H1 (cell line): ENCODE results near the gene SEC16A. TPM values are rescaled to one million over a fixed set of nuclear protein-coding genes. Genes with fewer than 3 reads are reported as not detected.

Experiments
- BRCA1 ChIP-seq: IDR thresholded peaks from 2 replicates; pipeline ENCODE4 v1.6.1; 2012; ENCODE audit warnings: low read depth, low read length, improper control_type of control experiment
- CBX8 ChIP-seq: fragments of 300-800, 300-1000 bp; sonication (generic); IDR thresholded peaks from 2 replicates; pipeline ENCODE4 v1.7.1; 2016; ENCODE audit warnings: low read depth, low read length, borderline replicate concordance
- CHD7 ChIP-seq: fragments of 300-600 bp; sonication (generic); IDR thresholded peaks from 2 replicates; pipeline ENCODE4 v1.7.1; 2012; ENCODE audit warnings: low read length, moderate library complexity, mild to moderate bottlenecking, inconsistent platforms; ENCODE audit not compliant: insufficient replicate concordance
- GABPA ChIP-seq: IDR thresholded peaks from 2 replicates; pipeline ENCODE4 v1.6.1; 2011; ENCODE audit warnings: mild to moderate bottlenecking, low read length, moderate library complexity, borderline replicate concordance; ENCODE audit not compliant: insufficient read depth
- JUND ChIP-seq: IDR thresholded peaks from 2 replicates; pipeline ENCODE4 v1.6.1; 2011; ENCODE audit warnings: mild to moderate bottlenecking, improper control_type of control experiment, low read length
- KDM5A ChIP-seq: fragments of 200-600 bp; IDR thresholded peaks from 2 replicates; pipeline ENCODE4 v1.7.1; 2012; ENCODE audit warnings: mild to moderate bottlenecking, low read length, inconsistent platforms, mixed read lengths
- RAD21 ChIP-seq, 2 experiments: IDR thresholded peaks in 1 of 2; conservative IDR thresholded peaks in 1 of 2; 2 replicates each; pipeline ENCODE4 v1.6.1; 2011; ENCODE audit warnings: low read depth in 2 of 2, low read length in 2 of 2, improper control_type of control experiment in 1 of 2, inconsistent platforms in 1 of 2, mild to moderate bottlenecking in 1 of 2, moderate library complexity in 1 of 2
- SIX5 ChIP-seq: IDR thresholded peaks from 2 replicates; pipeline ENCODE4 v1.6.1; 2011; ENCODE audit warnings: mild to moderate bottlenecking, low read depth, low read length
- TCF12 ChIP-seq: IDR thresholded peaks from 2 replicates; pipeline ENCODE4 v1.6.1; 2011; ENCODE audit warnings: low read depth, mild to moderate bottlenecking, low read length
- polyA plus RNA-seq, 7 experiments: library from polyadenylated mRNA; depleted of rRNA in 3 of 7; stranded (reverse) in 5 of 7; unstranded in 2 of 7; fragments of >200 nt in 5 of 7; fragments of 200-250 nt in 2 of 7; gene quantifications; 1 replicate in 5 of 7; 2 replicates in 1 of 7; 4 replicates in 1 of 7; pipeline versions ENCODE4 v1.2.1 to v1.2.3, GENCODE V29; 2011 to 2013; ENCODE audit warnings: missing spikeins in 2 of 7, mixed read lengths in 2 of 7
- total RNA-seq: library from RNA; stranded (reverse); fragmentation: NEBNext Ultra II Directional; extraction: Animal tissue kit (Norgen Biotek cat#: 25700); gene quantifications from 2 replicates; pipeline ENCODE4 v1.2.1, GENCODE V29; 2021

The SEC16A gene
- total and polyA plus RNA-seq, 2 of the 8 experiments (the other 6 are each of a cell fraction or from before 2014, with no cell fraction given), result 21.6 to 49.0 TPM

GRCh38 chr9:136410500-136411287, 72.1 kb downstream of the SEC16A start, which contains the start of the genes ENTR1 and PMPCA (continued):
- no peak for TF ChIP-seq CHD7
- TF ChIP-seq JUND, result no peak
- no peak for TF ChIP-seq TCF12
- TF ChIP-seq SIX5, result no peak
- peak; percentile 95 for TF ChIP-seq GABPA
- TF ChIP-seq KDM5A, result peak; percentile 98
- TF ChIP-seq RAD21 (IDR thresholded peaks at IDR 0.05 in 1 of 2, conservative IDR thresholded peaks at IDR 0.05 in 1 of 2; ENCODE audit: low read depth in 2 of 2, low read length in 2 of 2), result no peak
- no peak for TF ChIP-seq CBX8
- no peak for TF ChIP-seq BRCA1
